ENCODE data around the gene DES.

Gene DES

GRCh38 chr2:219459460-219460311, 41.5 kb downstream of the DES start:
- DNase-seq: peak; percentile 24

- no peak for DNase-seq
Measured at GRCh38 chr2:219460424-219460926, 42.3 kb downstream of the DES start.

- no peak for DNase-seq
Measured at GRCh38 chr2:219461047-219461514, 42.9 kb downstream of the DES start.

GRCh38 chr2:219461669-219462068, 43.5 kb downstream of the DES start:
- no peak for DNase-seq

GRCh38 chr2:219462349-219462748, 44.2 kb downstream of the DES start:
- no peak for DNase-seq

GRCh38 chr2:219464286-219465032, 46.3 kb downstream of the DES start:
- DNase-seq: no peak

- DNase-seq: no peak
Measured at GRCh38 chr2:219465659-219466561, 47.7 kb downstream of the DES start.

GRCh38 chr2:219466816-219467735, 48.9 kb downstream of the DES start:
- no peak for DNase-seq

GRCh38 chr2:219467736-219468075, 49.5 kb downstream of the DES start:
- no peak for DNase-seq

- no peak for DNase-seq
Measured at GRCh38 chr2:219468410-219469185, 50.4 kb downstream of the DES start.

- DNase-seq: no peak
Measured at GRCh38 chr2:219469186-219469724, 51.1 kb downstream of the DES start.

- no peak for DNase-seq
Measured at GRCh38 chr2:219470429-219470828, 52.3 kb downstream of the DES start.

- no peak for DNase-seq
Measured at GRCh38 chr2:219471476-219472371, 53.5 kb downstream of the DES start.

GRCh38 chr2:219472629-219473187, 54.5 kb downstream of the DES start:
- DNase-seq: no peak

- no peak for DNase-seq
Measured at GRCh38 chr2:219473511-219473910, 55.3 kb downstream of the DES start.

- no peak for DNase-seq
Measured at GRCh38 chr2:219474285-219475060, 56.3 kb downstream of the DES start.

- no peak for DNase-seq
Measured at GRCh38 chr2:219475278-219475677, 57.1 kb downstream of the DES start.

All from CD4-positive, alpha-beta T cell treated with Interleukin-15 for 1 hour (primary cell).